NCI-H187 treated with DMSO at 0.1 percent for 48 hours (cell line): ENCODE results near the gene TXLNB.
A peak's percentile ranks its signal among the peaks of the same experiment; 100 is the strongest.
"Not testable (repeated sequence)": the region's sequence is repeated elsewhere in the genome, so short reads cannot be mapped to it uniquely, and the experiment has no call there.

Source experiments
- DNase-seq: peaks from one replicate; lab custom pipeline; 2025; lab: John Stamatoyannopoulos, UW

TXLNB gene

GRCh38 chr6:139235661-139236060, 56.1 kb downstream of the TXLNB start:
- no peak for DNase-seq

DNA sequence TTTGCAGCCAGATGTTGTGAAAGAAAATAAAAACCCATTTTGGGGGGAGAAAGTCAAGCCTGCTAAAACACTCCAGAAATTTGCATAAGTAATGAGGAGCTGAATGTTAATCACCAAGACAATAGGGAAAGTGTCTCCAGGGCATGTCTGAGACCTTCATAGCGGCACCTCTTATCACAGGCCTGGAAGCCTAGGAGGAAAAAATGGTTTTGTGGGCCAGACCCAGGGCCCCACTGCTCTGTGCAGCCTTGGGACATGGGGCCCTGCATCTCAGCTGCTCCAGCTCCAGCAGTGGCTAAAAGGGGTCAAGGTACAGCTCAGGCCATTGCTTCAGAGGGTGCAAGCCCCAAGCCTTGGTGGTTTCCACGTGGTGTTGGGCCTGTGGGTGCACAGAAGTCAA, 57.6 kb downstream of the TXLNB start:
- DNase-seq: not testable (repeated sequence)

- DNase-seq: no peak
Observed at GRCh38 chr6:139231206-139231605, 60.6 kb downstream of the TXLNB start.

- peak; percentile 38 for DNase-seq
Observed at GRCh38 chr6:139230391-139230840, 61.4 kb downstream of the TXLNB start.

GRCh38 chr6:139228387-139228786, 63.4 kb downstream of the TXLNB start:
- DNase-seq: not testable (repeated sequence)

DNA sequence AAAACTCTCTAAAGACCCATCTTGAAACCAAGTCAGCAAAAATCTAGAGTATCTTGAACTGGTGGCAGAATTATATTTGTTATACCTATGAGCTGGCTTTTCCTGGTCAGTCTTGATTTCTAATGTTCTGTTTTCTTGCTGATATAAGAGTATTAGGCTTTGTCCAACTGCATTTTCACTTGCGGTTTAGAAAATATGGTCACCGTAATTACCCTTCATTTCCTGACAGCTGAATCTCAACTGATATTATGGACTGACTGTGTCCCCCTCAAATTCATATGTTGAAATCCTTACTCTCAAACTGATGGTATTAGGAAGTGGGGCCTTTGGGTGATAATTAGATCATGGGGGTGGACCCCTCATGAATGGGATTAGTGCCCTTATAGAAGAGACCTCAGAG, 72.1 kb downstream of the TXLNB start:
- DNase-seq: no peak

GRCh38 chr6:139219271-139219729, 72.5 kb downstream of the TXLNB start:
- no peak for DNase-seq

GRCh38 chr6:139212460-139212859, 79.3 kb downstream of the TXLNB start:
- DNase-seq: not testable (repeated sequence)

DNA sequence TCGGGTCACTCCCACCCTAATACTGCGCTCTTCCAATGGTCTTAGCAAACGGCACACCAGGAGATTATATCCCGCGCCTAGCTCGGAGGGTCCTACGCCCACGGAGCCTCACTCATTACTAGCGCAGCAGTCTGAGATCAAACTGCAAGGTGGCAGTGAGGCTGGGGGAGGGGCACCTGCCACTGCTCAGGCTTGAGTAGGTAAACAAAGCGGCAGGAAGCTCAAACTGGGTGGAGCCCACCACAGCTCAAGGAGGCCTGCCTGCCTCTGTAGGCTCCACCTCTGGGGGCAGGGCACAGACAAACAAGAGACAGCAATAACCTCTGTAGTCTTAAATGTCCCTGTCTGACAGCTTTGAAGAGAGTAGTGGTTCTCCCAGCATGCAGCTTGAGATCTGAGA, 81.0 kb downstream of the TXLNB start:
- DNase-seq: not testable (repeated sequence)

DNA sequence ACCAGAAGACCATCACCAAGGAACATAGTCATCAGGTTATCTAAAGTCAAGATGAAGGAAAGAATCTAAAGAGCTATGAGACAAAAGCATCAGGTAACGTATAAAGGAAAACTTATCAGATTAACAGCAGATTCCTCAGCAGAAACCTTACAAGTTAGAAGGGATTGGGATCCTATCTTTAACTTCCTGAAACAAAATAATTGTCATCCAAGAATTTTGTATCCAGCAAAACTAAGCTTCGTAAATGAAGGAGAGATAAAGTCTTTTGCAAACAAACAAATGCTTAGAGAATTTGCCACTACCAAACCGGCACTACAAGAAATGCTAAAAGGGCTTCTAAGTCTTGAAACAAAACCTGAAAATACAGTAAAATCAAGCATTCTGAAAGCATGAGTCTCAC, 86.0 kb downstream of the TXLNB start:
- DNase-seq: no peak

- DNase-seq: no peak
Observed at GRCh38 chr6:139204978-139205377, 86.8 kb downstream of the TXLNB start.

DNA sequence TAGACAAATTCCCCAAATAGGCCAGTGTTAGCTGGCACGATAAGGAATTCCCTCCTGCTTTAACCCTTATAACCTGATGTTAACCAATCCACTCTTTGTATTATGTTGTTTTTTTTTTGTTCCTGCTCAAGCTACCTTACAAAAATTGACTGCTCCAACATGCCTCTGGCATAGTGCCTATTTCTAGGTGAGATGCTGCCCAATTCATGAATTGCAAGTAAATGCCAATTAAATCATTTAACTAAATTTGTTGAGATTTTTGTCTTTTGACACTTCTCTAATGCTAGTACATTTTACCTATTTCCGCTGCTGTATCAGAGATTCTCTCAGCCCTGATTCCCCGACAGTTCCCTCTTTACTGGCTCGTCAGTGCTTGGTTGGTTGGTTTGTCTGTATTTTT, 90.4 kb downstream of the TXLNB start:
- no peak for DNase-seq

DNA sequence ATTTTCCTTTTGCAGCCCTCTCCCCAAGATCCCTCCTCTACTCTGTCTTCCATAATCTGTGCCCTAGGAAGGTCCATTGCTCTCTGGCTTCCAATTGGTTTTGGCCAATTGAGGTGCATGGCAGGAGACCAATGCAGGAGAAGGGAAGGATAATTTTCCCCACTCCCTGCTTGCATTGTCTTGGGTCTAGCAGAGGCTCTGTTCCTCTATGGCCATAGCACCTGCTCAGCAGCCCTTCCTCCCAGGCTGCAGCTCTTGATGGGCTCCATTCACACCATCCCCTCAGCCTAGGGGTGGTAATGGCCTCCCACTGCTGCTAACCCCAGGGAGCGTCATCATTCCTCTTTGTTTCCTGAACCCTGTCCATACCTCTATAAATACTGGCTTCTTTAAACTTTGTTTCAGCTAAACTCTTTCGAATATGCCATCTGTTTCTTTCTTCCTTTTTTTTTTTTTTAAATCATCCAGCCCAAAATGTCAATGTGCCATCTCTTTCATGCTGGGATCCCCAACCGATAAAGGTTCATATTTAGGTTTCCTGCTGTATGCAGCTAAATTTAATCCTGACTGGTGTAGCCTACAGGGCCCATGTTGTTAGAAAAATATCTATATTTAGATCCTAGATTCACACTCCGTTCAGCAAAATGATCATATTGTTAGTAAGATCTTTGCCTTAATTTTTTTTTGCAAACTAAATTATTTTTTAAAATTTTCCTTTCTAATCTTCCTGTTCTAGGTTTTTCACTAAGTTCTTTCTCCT, 93.1 kb downstream of the TXLNB start:
- no peak for DNase-seq

GRCh38 chr6:139194740-139195139, 97.1 kb downstream of the TXLNB start:
- DNase-seq: no peak
